IMR-90 (cell line): ENCODE measurements around the gene RANBP3. TPM values are rescaled to one million over a fixed set of nuclear protein-coding genes. Genes with fewer than 3 reads are reported as not detected.

Source experiments
- ATAC-seq: fragments of 200-7000 bp; cut with Tn5 transposase; 2 replicates; pipeline ENCODE4 v1.9.1; 2020; ENCODE audit warnings: low read depth, mild to moderate bottlenecking, moderate library complexity
- BruUV-seq: library from RNA; stranded (reverse); fragments of 400-500 nt; replicated peaks from 2 replicates; lab custom pipeline; 2021; lab: Mats Ljungman, UMichigan
- CTCF ChIA-PET: fragments of 300-600 bp; formaldehyde crosslinking; extraction: SDS; loops from one replicate; lab custom pipeline; 2021; ENCODE audit warnings: antibody characterized with exemption; lab: Yijun Ruan, JAX
- POLR2A ChIA-PET: fragments of 300-600 bp; sonication (Branson Sonifier 250); formaldehyde crosslinking; loops from one replicate; lab custom pipeline; 2022; ENCODE audit warnings: antibody characterized with exemption; ENCODE audit not compliant: unreplicated experiment; lab: Charles Lee
- DNase-seq: peaks from one replicate; pipeline ENCODE4 v3.0.0; 2013
- H2AFZ ChIP-seq: replicated peaks from 2 replicates; pipeline ENCODE3; 2013; ENCODE audit warnings: low read length, mild to moderate bottlenecking; ENCODE audit not compliant: poor library complexity
- H2AK5ac ChIP-seq: 2 replicates; pipeline ENCODE4 v1.6.1; 2013; ENCODE audit warnings: low read depth, low read length, inconsistent platforms
- H2AK9ac ChIP-seq: replicated peaks from 2 replicates; pipeline ENCODE3; 2013; ENCODE audit warnings: mild to moderate bottlenecking, low read depth, low read length, moderate library complexity; ENCODE audit not compliant: poor library complexity
- H2BK120ac ChIP-seq: 2 replicates; pipeline ENCODE4 v1.6.1; 2013; ENCODE audit warnings: low read depth, low read length, inconsistent platforms
- H2BK15ac ChIP-seq: 3 replicates; pipeline ENCODE4 v1.6.1; 2013; ENCODE audit warnings: low read depth, low read length, inconsistent platforms
- H2BK20ac ChIP-seq: 2 replicates; pipeline ENCODE4 v1.6.1; 2013; ENCODE audit warnings: low read depth, mild to moderate bottlenecking, inconsistent platforms, low read length, moderate library complexity
- H2BK5ac ChIP-seq: 2 replicates; pipeline ENCODE4 v1.6.1; 2013; ENCODE audit warnings: mild to moderate bottlenecking, low read depth, low read length, inconsistent platforms; ENCODE audit not compliant: poor library complexity, severe bottlenecking
- H3K14ac ChIP-seq: replicated peaks from 2 replicates; pipeline ENCODE4 v1.6.1; 2013; ENCODE audit warnings: low read depth, low read length, inconsistent platforms
- H3K18ac ChIP-seq: 2 replicates; pipeline ENCODE4 v1.6.1; 2013; ENCODE audit warnings: low read depth, low read length, control low read depth
- H3K23ac ChIP-seq: 2 replicates; pipeline ENCODE4 v1.6.1; 2013; ENCODE audit warnings: low read depth, low read length, inconsistent platforms
- H3K27ac ChIP-seq: 2 replicates; pipeline ENCODE4 v1.5.1; 2013; ENCODE audit warnings: mild to moderate bottlenecking, control low read depth, low read length; ENCODE audit not compliant: insufficient read depth
- H3K27me3 ChIP-seq: 2 replicates; pipeline ENCODE4 v1.6.1; 2013; ENCODE audit warnings: low read length; ENCODE audit not compliant: control insufficient read depth, insufficient read depth
- H3K36me3 ChIP-seq: 2 replicates; pipeline ENCODE4 v1.6.1; 2013; ENCODE audit warnings: low read length, mixed read lengths; ENCODE audit not compliant: control insufficient read depth, insufficient read depth
- H3K4ac ChIP-seq: 2 replicates; pipeline ENCODE4 v1.6.1; 2013; ENCODE audit warnings: low read depth, low read length, inconsistent platforms
- H3K4me1 ChIP-seq: 2 replicates; pipeline ENCODE4 v1.6.1; 2013; ENCODE audit warnings: low read length, mixed read lengths; ENCODE audit not compliant: control insufficient read depth, insufficient read depth
- H3K4me2 ChIP-seq: 2 replicates; pipeline ENCODE4 v1.6.1; 2013; ENCODE audit warnings: low read depth, mild to moderate bottlenecking, control low read depth, low read length, moderate library complexity
- H3K4me3 ChIP-seq: 2 replicates; pipeline ENCODE4 v1.5.1; 2013; ENCODE audit warnings: low read depth, mild to moderate bottlenecking, control low read depth, low read length, moderate library complexity; ENCODE audit not compliant: insufficient read depth
- H3K56ac ChIP-seq: 2 replicates; pipeline ENCODE4 v1.6.1; 2013; ENCODE audit warnings: low read length, inconsistent platforms; ENCODE audit not compliant: insufficient read depth; ENCODE audit errors: extremely low read depth
- H3K79me1 ChIP-seq, 2 experiments: 2 replicates each; pipeline ENCODE4 v1.6.1; 2013; ENCODE audit warnings: low read length in 2 of 2, inconsistent platforms in 1 of 2, low read depth in 1 of 2
- H3K9ac ChIP-seq: 2 replicates; pipeline ENCODE4 v1.6.1; 2013; ENCODE audit warnings: low read depth, low read length, control low read depth
- H3K9me1 ChIP-seq: 2 replicates; pipeline ENCODE4 v1.6.1; 2013; ENCODE audit warnings: low read length, inconsistent platforms; ENCODE audit not compliant: insufficient read depth
- H3K9me3 ChIP-seq: 2 replicates; pipeline ENCODE4 v1.6.1; 2013; ENCODE audit warnings: low read length; ENCODE audit not compliant: control insufficient read depth, insufficient read depth
- H4K20me1 ChIP-seq: 2 replicates; pipeline ENCODE4 v1.6.1; 2013; ENCODE audit warnings: low read length, inconsistent platforms; ENCODE audit not compliant: insufficient read depth
- H4K5ac ChIP-seq: 2 replicates; pipeline ENCODE4 v1.6.1; 2013; ENCODE audit warnings: mild to moderate bottlenecking, low read depth, low read length, control low read depth
- H4K8ac ChIP-seq, 2 experiments: 2 replicates each; pipeline ENCODE4 v1.6.1; 2013; ENCODE audit warnings: low read depth in 2 of 2, low read length in 2 of 2, control low read depth in 1 of 2, inconsistent platforms in 1 of 2
- H4K91ac ChIP-seq: 2 replicates; pipeline ENCODE4 v1.6.1; 2013; ENCODE audit warnings: low read depth, low read length, inconsistent platforms; ENCODE audit not compliant: insufficient read depth
- BHLHE40 ChIP-seq: fragments of 150-350 bp; IDR thresholded peaks from 2 replicates; pipeline ENCODE4 v1.6.1; 2016; ENCODE audit warnings: mild to moderate bottlenecking, low read depth, low read length
- CEBPB ChIP-seq: IDR thresholded peaks from 2 replicates; pipeline ENCODE4 v1.6.1; 2012; ENCODE audit warnings: low read depth, low read length, improper control_type of control experiment
- CHD1 ChIP-seq: IDR thresholded peaks from 2 replicates; pipeline ENCODE4 v1.6.1; 2012; ENCODE audit warnings: low read depth, low read length, improper control_type of control experiment
- CTCF ChIP-seq: conservative IDR thresholded peaks from 2 replicates; pipeline ENCODE4 v1.5.1; 2012; ENCODE audit warnings: mild to moderate bottlenecking, low read depth, low read length, improper control_type of control experiment
- ELK1 ChIP-seq: fragments of 150-350 bp; IDR thresholded peaks from 2 replicates; pipeline ENCODE4 v1.6.1; 2016; ENCODE audit warnings: low read depth, mild to moderate bottlenecking, low read length, moderate library complexity, borderline replicate concordance
- FOS ChIP-seq: fragments of 150-350 bp; IDR thresholded peaks from 2 replicates; pipeline ENCODE4 v1.6.1; 2016; ENCODE audit warnings: low read depth, low read length
- MAFK ChIP-seq: IDR thresholded peaks from 2 replicates; pipeline ENCODE4 v1.6.1; 2012; ENCODE audit warnings: low read depth, low read length, improper control_type of control experiment
- MAZ ChIP-seq: IDR thresholded peaks from 2 replicates; pipeline ENCODE4 v1.6.1; 2012; ENCODE audit warnings: low read depth, mild to moderate bottlenecking, low read length, improper control_type of control experiment, moderate library complexity, borderline replicate concordance
- MXI1 ChIP-seq: IDR thresholded peaks from 2 replicates; pipeline ENCODE4 v1.6.1; 2012; ENCODE audit warnings: low read depth, mild to moderate bottlenecking, low read length, moderate library complexity, borderline replicate concordance
- NFE2L2 ChIP-seq: fragments of 150-350 bp; IDR thresholded peaks from 2 replicates; pipeline ENCODE4 v1.6.1; 2016; ENCODE audit warnings: low read depth, mild to moderate bottlenecking, low read length
- POLR2A ChIP-seq: IDR thresholded peaks from 2 replicates; pipeline ENCODE4 v1.6.1; 2012; ENCODE audit warnings: mild to moderate bottlenecking, low read depth, low read length
- RAD21 ChIP-seq: IDR thresholded peaks from 2 replicates; pipeline ENCODE4 v1.6.1; 2012; ENCODE audit warnings: low read length, improper control_type of control experiment
- RCOR1 ChIP-seq: IDR thresholded peaks from 2 replicates; pipeline ENCODE4 v1.6.1; 2012; ENCODE audit warnings: mild to moderate bottlenecking, low read length, improper control_type of control experiment; ENCODE audit not compliant: insufficient replicate concordance
- RFX5 ChIP-seq: IDR thresholded peaks from 2 replicates; pipeline ENCODE4 v1.8.0; 2012; ENCODE audit warnings: low read depth, mild to moderate bottlenecking, low read length, moderate library complexity
- SMC3 ChIP-seq: fragments of 150-350 bp; IDR thresholded peaks from 2 replicates; pipeline ENCODE4 v1.6.1; 2016; ENCODE audit warnings: low read depth, mild to moderate bottlenecking, antibody characterized with exemption, low read length, moderate library complexity
- USF2 ChIP-seq: fragments of 150-350 bp; IDR thresholded peaks from 2 replicates; pipeline ENCODE4 v1.6.1; 2017; ENCODE audit warnings: mild to moderate bottlenecking, antibody characterized with exemption, low read length, low read depth
- WGBS, 2 experiments: methylation state at CpG; one replicate each; pipeline versions ENCODE4 v1.1.5 to v1.1.7; 2013; ENCODE audit warnings: missing lambda C conversion rate in 2 of 2; ENCODE audit not compliant: insufficient read length in 1 of 2; ENCODE audit errors: extremely low coverage in 2 of 2; 5-methylcytosine and 5-hydroxymethylcytosine counted together
- dilution Hi-C: fragments of 300-500 bp; cut with HindIII; formaldehyde crosslinking; loops from one replicate; pipeline ENCODE4 v1.14.3; 2018; ENCODE audit warnings: low sequenced_read_pairs; ENCODE audit not compliant: unreplicated experiment
- in situ Hi-C: fragments of 300-500 bp; cut with MboI; formaldehyde crosslinking; loops from 3 replicates; pipeline ENCODE4 v1.14.3; 2019; ENCODE audit warnings: low sequenced_read_pairs, inconsistent platforms, mixed read lengths
- intact Hi-C: fragments of 100-400 bp; cut with micrococcal nuclease; formaldehyde crosslinking; loops from 2 replicates; pipeline ENCODE4 v1.10.0; 2022
- polyA plus RNA-seq, 3 experiments: library from polyadenylated mRNA; depleted of rRNA; stranded (reverse); fragments of >200 nt; gene quantifications; 2 replicates each; pipeline ENCODE4 v1.2.3, GENCODE V29; 2012; ENCODE audit warnings: low replicate concordance in 1 of 3
- total RNA-seq: library from RNA; depleted of rRNA; stranded (reverse); fragments of >200 nt; gene quantifications from 2 replicates; pipeline ENCODE4 v1.2.3, GENCODE V29; 2012

Gene RANBP3
- total and polyA plus RNA-seq, 2 of the 4 experiments (the other 2 are of a cell fraction), result 42.5 to 111 TPM

- H2BK15ac ChIP-seq, result no peak overlapping the region
- H4K20me1 ChIP-seq, result no peaks in the 10 kb centered on the region
- H3K79me1 ChIP-seq, result no peaks in the 10 kb centered on the region
- H3K36me3 ChIP-seq, result peaks cover 2% of the 10 kb centered on the region; the same call in 1 of the 2 replicates
- ATAC-seq (no peak), DNase-seq (no peak)
- dilution Hi-C loops (no loop called here), intact Hi-C loops (no loop called here), in situ Hi-C loops (no loop called here)
- BruUV-seq, result no TSS peak
- CTCF ChIA-PET, result no interaction called here
- no peak overlapping the region for H2BK120ac ChIP-seq
- no peak overlapping the region for H3K9ac ChIP-seq
- POLR2A ChIA-PET, result no interaction called here
- no peaks in the 10 kb centered on the region for H3K27me3 ChIP-seq
- no peak overlapping the region for H3K23ac ChIP-seq
- H3K4me3 ChIP-seq, result no peak overlapping the region
- 54% methylated on average over 13 of the region's 30 CpGs; no CpG with 5 or more reads in 1 of the 2 experiments for WGBS, 2 experiments
- H3K27ac ChIP-seq, result no peak overlapping the region
- H4K5ac ChIP-seq, result no peak overlapping the region
- no peak overlapping the region for H3K56ac ChIP-seq
- H3K9me1 ChIP-seq, result no peaks in the 10 kb centered on the region
- H2BK5ac ChIP-seq, result no peak overlapping the region
- H3K14ac ChIP-seq, result no peak overlapping the region
- no peak overlapping the region for H3K4ac ChIP-seq
- no peak overlapping the region for H2AK9ac ChIP-seq
- no peak overlapping the region for H2AFZ ChIP-seq
- H4K8ac ChIP-seq, result no peak overlapping the region
- no peak overlapping the region for H2BK20ac ChIP-seq
- H3K4me1 ChIP-seq, result peaks cover 3% of the 10 kb centered on the region; the same call in 1 of the 2 replicates
- H3K4me2 ChIP-seq, result no peak overlapping the region
- no peak overlapping the region for H3K18ac ChIP-seq
- no peak overlapping the region for H4K91ac ChIP-seq
- no peak overlapping the region for H2AK5ac ChIP-seq
- TF ChIP-seq MXI1 (no peak), USF2 (no peak), SMC3 (no peak), MAFK (no peak), MAZ (no peak), CHD1 (no peak), RAD21 (no peak), RFX5 (no peak), ELK1 (no peak), CEBPB (no peak), NFE2L2 (no peak), POLR2A (no peak), FOS (no peak), CTCF (no peak), BHLHE40 (no peak), RCOR1 (no peak)
- no peaks in the 10 kb centered on the region for H3K9me3 ChIP-seq
Measured at GRCh38 chr19:5993648-5994358, 15.9 kb upstream of the RANBP3 start.
